K562 (cell line): ENCODE results near the gene TECTA.

Experiments
- AFF4 ChIP-seq: sonication (generic); formaldehyde crosslinking; IDR thresholded peaks from 2 replicates; pipeline ENCODE4 v1.8.0; 2023; ENCODE audit warnings: mild to moderate bottlenecking, missing genetic modification reagents
- CTCF ChIP-seq, 3 experiments: IDR thresholded peaks in 2 of 3; conservative IDR thresholded peaks in 1 of 3; 2 replicates each; pipeline ENCODE4 v1.5.1; 2011 to 2012; ENCODE audit warnings: low read length in 3 of 3, mild to moderate bottlenecking in 3 of 3, control low read depth in 2 of 3, improper control_type of control experiment in 1 of 3, inconsistent platforms in 1 of 3, low read depth in 1 of 3, mixed read lengths in 1 of 3, moderate library complexity in 1 of 3; ENCODE audit not compliant: insufficient read depth in 2 of 3
- DMBX1 ChIP-seq: fragments of 250-450 bp; sonication (Bioruptor Pico); IDR thresholded peaks from 2 replicates; pipeline ENCODE4 v1.8.0; 2022; ENCODE audit warnings: inconsistent platforms, mild to moderate bottlenecking, moderate library complexity, borderline replicate concordance
- ELF1 ChIP-seq: fragments of 200-800 bp; sonication (Bioruptor generic); IDR thresholded peaks from 2 replicates; pipeline ENCODE4 v1.6.1; 2016; ENCODE audit warnings: missing genetic modification characterization, missing compliant biosample characterization
- ESRRA ChIP-seq: fragments of 450-650 bp; IDR thresholded peaks from 2 replicates; pipeline ENCODE4 v1.6.1; 2014; ENCODE audit warnings: low read depth, mild to moderate bottlenecking, moderate library complexity, borderline replicate concordance
- GABPA ChIP-seq: fragments of 200-800 bp; sonication (Bioruptor generic); conservative IDR thresholded peaks from 2 replicates; pipeline ENCODE4 v1.6.1; 2016; ENCODE audit warnings: low read depth, missing genetic modification characterization, missing compliant biosample characterization
- POLR2AphosphoS2 ChIP-seq: IDR thresholded peaks from 2 replicates; pipeline ENCODE4 v1.6.1; 2012; ENCODE audit warnings: low read length, improper control_type of control experiment
- POLR2AphosphoS5 ChIP-seq: IDR thresholded peaks from 2 replicates; pipeline ENCODE4 v1.6.1; 2011; ENCODE audit warnings: mild to moderate bottlenecking, low read depth, low read length, moderate library complexity; ENCODE audit not compliant: control insufficient read depth, insufficient read depth
- POLR2B ChIP-seq: fragments of 450-650 bp; IDR thresholded peaks from 2 replicates; pipeline ENCODE4 v1.6.1; 2018; ENCODE audit warnings: low read depth; ENCODE audit not compliant: partially characterized antibody
- REST ChIP-seq, 2 experiments: fragments of 450-650 bp; formaldehyde crosslinking in 1 of 2; IDR thresholded peaks; 2 replicates each; pipeline versions ENCODE4 v1.4.0 to v1.6.1; 2014 to 2020; ENCODE audit warnings: mild to moderate bottlenecking in 2 of 2, borderline replicate concordance in 1 of 2, low read depth in 1 of 2
- STAT5B ChIP-seq: fragments of 250-450 bp; sonication (Bioruptor Pico); IDR thresholded peaks from 2 replicates; pipeline ENCODE4 v1.8.0; 2021; ENCODE audit warnings: mild to moderate bottlenecking, inconsistent platforms
- ZNF444 ChIP-seq: fragments of 250-450 bp; sonication (Bioruptor Pico); IDR thresholded peaks from 2 replicates; pipeline ENCODE4 v1.4.0; 2020; ENCODE audit warnings: mild to moderate bottlenecking, moderate library complexity
- ZSCAN32 ChIP-seq: fragments of 450-650 bp; formaldehyde crosslinking; IDR thresholded peaks from 2 replicates; pipeline ENCODE4 v1.4.0; 2020; ENCODE audit warnings: mild to moderate bottlenecking, moderate library complexity

GRCh38 chr11:121229495-121230215 is 128.6 kb downstream of the TECTA start:
- TF ChIP-seq REST (IDR thresholded peaks at IDR 0.05; ENCODE audit: borderline replicate concordance), result no peak
- no peak for TF ChIP-seq REST (CRISPR knock-in tag; IDR thresholded peaks at IDR 0.05; ENCODE audit: low read depth)
- no peak for TF ChIP-seq ESRRA
- TF ChIP-seq AFF4 (CRISPR knock-in tag), result no peak
- TF ChIP-seq GABPA, result no peak
- no peak for TF ChIP-seq DMBX1 (CRISPR knock-in tag)
- no peak for TF ChIP-seq POLR2B
- TF ChIP-seq POLR2AphosphoS5, result no peak
- no peak for TF ChIP-seq POLR2AphosphoS2
- TF ChIP-seq ELF1 (tag), result no peak
- no peak for TF ChIP-seq CTCF (IDR thresholded peaks at IDR 0.05 in 2 of 3, conservative IDR thresholded peaks at IDR 0.05 in 1 of 3; ENCODE audit: insufficient read depth in 2 of 3, low read depth in 1 of 3, low read length in 3 of 3)
- TF ChIP-seq STAT5B, result no peak
- TF ChIP-seq ZSCAN32, result no peak
- TF ChIP-seq ZNF444 (CRISPR knock-in tag), result no peak
